ENCODE data around the gene GPRC5D. TPM values are rescaled to one million over a fixed set of nuclear protein-coding genes. Genes with fewer than 3 reads are reported as not detected.

GPRC5D gene
- total RNA-seq, 2 experiments from 2014 or later, result 0.46 TPM; not detected in 1

DNA sequence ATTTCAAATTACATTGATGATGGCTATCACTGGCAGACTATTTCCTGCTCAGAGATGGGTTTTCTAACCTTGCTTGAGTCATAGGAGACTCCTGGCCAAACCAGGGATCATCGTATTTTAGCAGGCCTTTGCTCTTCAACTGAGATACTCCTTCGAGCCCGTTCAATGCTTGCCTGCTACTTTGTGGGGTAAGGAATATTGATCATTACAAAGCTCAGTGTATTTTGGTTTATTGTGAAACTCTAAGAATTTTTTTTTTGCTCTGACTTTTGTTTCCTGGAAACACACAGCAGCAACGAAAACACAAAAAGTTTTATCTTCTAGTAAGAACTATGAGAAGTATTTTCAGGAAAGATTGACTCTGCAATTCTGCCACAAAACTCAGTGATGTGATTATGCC, 4.1 kb downstream of the GPRC5D start:
- intact Hi-C loops (cut with micrococcal nuclease), result no loop called here
- Mint-ChIP-seq H3K36me3 (no peaks in the 10 kb centered on the region), H3K27me3 (no peaks in the 10 kb centered on the region), H3K4me3 (no peak overlapping the region), H3K9me3 (no peaks in the 10 kb centered on the region), H3K4me1 (ENCODE audit: low read depth) (peaks cover 3% of the 10 kb centered on the region), H3K27ac (no peak overlapping the region)
- no peak for DNase-seq
- CTCF ChIA-PET, result interaction anchor here (0.7 to 1.4 kb wide), 2 partner anchors 31 to 38 kb away, joined by 3 to 4 read pairs; no protein-coding TSS in a partner anchor
- POLR2A ChIA-PET, result no interaction called here

DNA sequence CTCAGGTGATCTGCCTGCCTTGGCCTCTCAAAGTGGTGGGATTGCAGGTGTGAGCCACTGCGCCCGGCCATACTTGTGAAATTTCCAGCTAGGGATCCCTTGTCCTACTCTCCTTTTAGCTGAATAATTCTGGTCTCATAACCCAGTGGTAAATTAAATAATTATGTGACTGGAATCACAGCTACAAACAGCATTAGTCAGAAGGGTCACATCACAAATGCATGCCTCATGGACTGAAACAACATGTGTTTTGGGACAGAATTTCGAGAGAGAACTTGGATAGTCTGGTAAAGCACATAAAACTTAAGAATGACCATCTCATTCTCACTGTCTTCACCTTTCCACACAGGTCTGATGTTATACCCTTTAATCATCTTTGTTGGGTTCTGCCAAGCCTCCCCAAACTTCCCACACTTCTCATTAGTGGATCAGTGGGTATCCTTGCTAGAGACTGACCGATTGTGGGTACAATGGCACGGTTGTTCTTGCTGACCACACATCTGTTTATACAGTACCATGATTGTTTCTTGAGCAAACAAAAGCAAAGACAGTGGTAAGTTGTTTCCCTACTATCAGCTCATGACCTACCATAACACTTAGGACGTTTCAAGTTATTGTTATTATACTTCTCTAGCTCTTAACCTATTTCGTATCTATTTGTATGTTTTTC, 5.1 kb downstream of the GPRC5D start:
- ChIA-PET CTCF (interaction anchor here (0.5 to 1.4 kb wide), 3 partner anchors 30 to 331 kb away, joined by 3 to 4 read pairs (median 3); no protein-coding TSS in a partner anchor), POLR2A (no interaction called here)
- H3K4me1 Mint-ChIP-seq (ENCODE audit: low read depth), result peaks cover 3% of the 10 kb centered on the region
- no peaks in the 10 kb centered on the region for H3K9me3 Mint-ChIP-seq
- no peak for DNase-seq
- no peak overlapping the region for H3K4me3 Mint-ChIP-seq
- intact Hi-C loops (cut with micrococcal nuclease), result no loop called here
- H3K27me3 Mint-ChIP-seq, result no peaks in the 10 kb centered on the region
- no peaks in the 10 kb centered on the region for H3K36me3 Mint-ChIP-seq
- no peak overlapping the region for H3K27ac Mint-ChIP-seq

DNA sequence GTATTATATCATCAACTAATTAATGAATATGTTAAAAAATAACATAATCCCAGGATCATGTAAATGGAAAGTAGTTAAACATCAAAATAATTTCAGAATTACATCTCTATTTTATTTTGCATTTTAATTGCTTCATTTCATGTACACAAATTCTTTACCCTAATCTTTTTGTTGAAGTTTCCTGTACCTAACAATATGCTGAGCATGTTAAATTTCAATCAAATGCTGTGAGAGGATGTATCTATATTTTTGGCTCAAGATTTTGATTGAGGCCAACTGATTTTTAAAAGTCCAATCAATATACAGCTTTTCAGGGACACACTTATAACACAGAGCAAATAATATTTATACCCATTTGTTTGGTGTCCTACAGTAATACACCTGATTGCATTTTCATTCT, 6.4 kb downstream of the GPRC5D start:
- Mint-ChIP-seq H3K36me3 (no peaks in the 10 kb centered on the region), H3K27ac (no peak overlapping the region), H3K9me3 (no peaks in the 10 kb centered on the region), H3K27me3 (no peaks in the 10 kb centered on the region), H3K4me1 (ENCODE audit: low read depth) (peaks cover 3% of the 10 kb centered on the region), H3K4me3 (no peak overlapping the region)
- ChIA-PET POLR2A (no interaction called here), CTCF (interaction anchor here (1.0 kb wide), 1 partner anchor 332 kb away, joined by 3 read pairs; no protein-coding TSS in a partner anchor)
- DNase-seq, result no peak
- intact Hi-C loops (cut with micrococcal nuclease), result no loop called here

DNA sequence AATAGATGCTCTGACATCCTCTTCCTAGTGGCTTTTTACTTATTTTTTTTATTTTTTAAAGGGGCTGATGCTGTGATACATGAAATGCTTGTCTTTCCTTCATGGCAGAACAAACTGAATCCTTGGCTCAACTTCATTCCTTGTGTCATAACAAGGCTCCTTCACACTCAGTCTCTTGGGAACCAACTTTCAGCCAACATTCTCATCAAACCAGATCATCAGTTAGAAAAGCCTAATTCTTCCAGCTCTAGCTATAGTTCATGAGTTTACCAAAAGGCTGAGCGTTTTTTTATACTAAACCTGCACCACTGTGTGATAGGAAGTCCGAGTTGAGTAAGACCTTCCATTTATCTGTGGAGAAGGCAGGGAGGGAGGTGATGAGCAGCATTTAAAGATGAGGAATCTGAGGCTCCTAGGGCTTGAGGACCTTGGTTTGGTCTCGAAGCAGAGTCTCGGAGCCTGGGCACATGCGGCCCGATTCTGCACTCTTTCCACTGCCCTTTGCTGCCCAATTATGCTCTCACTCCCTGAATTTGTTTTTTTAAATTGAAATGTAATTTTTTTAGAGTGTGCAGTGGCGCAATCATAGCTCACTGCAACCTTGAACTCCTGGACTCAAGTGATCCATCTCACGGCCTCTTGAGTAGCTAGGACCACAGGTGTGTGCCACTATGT, 8.2 kb downstream of the GPRC5D start:
- H3K4me1 Mint-ChIP-seq (ENCODE audit: low read depth), result peaks cover 3% of the 10 kb centered on the region
- no peak overlapping the region for H3K27ac Mint-ChIP-seq
- no peak overlapping the region for H3K4me3 Mint-ChIP-seq
- H3K9me3 Mint-ChIP-seq, result no peaks in the 10 kb centered on the region
- H3K36me3 Mint-ChIP-seq, result no peaks in the 10 kb centered on the region
- CTCF ChIA-PET, result interaction anchor here (0.5 kb wide), 1 partner anchor 94 kb away, joined by 3 read pairs; no protein-coding TSS in a partner anchor
- no peak for DNase-seq
- no peaks in the 10 kb centered on the region for H3K27me3 Mint-ChIP-seq
- POLR2A ChIA-PET, result no interaction called here
- intact Hi-C loops (cut with micrococcal nuclease), result no loop called here

DNA sequence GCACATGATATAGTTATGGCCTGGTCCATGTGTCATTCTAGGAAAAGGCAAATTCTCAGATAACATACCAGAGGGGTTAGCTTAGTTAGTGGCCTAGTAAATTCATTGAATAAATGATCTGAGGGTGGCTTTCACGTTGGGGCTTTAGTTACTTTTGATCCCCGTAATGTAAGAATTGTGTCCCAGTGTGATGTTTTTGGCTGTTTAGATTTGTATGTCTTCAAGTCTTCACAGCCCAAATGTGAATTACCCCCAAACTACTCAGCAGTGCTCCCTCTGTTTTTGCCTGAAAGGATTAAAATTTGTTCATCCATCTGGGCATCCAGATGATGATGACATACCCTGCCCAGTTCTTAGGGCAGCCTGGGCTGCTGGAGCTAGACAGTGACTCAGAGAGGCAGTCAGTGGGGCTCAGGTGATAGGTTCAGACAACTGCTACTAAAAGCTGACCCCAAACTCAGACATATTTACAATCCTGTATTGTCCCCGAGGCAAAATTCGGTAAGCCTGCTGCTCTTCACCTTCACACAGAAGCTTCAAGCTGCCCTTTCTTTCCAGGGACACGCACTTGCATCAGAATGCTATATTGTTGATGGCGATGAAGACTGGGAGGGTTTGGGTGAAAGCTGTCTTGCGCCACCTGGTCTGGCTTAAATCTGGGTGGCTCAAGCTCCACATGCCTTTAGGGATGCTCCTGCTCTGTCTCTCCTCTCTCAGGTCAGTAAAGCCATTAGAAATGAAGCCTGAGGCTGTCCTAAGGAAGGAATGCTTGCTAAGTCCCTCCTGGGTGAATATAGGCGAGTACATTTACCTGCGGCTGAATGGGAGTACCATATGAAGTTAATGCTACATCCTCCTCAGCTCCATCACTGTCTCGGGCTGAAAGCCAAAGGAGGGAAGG, 10.3 kb downstream of the GPRC5D start:
- Mint-ChIP-seq H3K36me3 (no peaks in the 10 kb centered on the region), H3K27me3 (no peaks in the 10 kb centered on the region), H3K4me3 (no peak overlapping the region), H3K4me1 (ENCODE audit: low read depth) (no peaks in the 10 kb centered on the region), H3K27ac (no peak overlapping the region), H3K9me3 (no peaks in the 10 kb centered on the region)
- intact Hi-C loops (cut with micrococcal nuclease), result no loop called here
- DNase-seq, result no peak
- POLR2A ChIA-PET, result no interaction called here
- CTCF ChIA-PET, result interaction anchor here (1.3 to 1.8 kb wide), 2 partner anchors 25 to 271 kb away, joined by 4 to 5 read pairs; no protein-coding TSS in a partner anchor

DNA sequence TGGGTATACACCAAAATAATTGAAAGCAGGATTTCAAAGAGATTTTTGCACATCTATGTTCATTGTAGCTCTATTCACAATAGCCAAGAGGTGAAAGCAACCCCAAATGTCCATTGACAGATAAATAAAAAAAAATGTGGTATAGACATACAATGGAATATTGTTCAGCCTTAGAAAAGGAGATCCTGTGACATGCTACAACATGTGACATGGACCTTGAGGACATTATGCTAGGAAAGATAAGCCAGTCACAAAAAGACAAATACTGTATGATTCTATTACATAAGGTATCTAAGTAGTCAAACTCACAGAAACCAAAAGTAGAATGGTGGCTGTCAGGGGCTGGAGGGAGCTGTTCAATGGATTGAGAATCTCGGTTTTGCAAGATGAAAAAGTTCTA, 12.1 kb downstream of the GPRC5D start:
- no peak overlapping the region for H3K4me3 Mint-ChIP-seq
- peaks cover 2% of the 10 kb centered on the region for H3K27me3 Mint-ChIP-seq
- POLR2A ChIA-PET, result no interaction called here
- intact Hi-C loops (cut with micrococcal nuclease), result no loop called here
- H3K4me1 Mint-ChIP-seq (ENCODE audit: low read depth), result no peaks in the 10 kb centered on the region
- no peak for DNase-seq
- H3K9me3 Mint-ChIP-seq, result no peaks in the 10 kb centered on the region
- CTCF ChIA-PET, result no interaction called here
- H3K27ac Mint-ChIP-seq, result no peak overlapping the region
- H3K36me3 Mint-ChIP-seq, result no peaks in the 10 kb centered on the region

DNA sequence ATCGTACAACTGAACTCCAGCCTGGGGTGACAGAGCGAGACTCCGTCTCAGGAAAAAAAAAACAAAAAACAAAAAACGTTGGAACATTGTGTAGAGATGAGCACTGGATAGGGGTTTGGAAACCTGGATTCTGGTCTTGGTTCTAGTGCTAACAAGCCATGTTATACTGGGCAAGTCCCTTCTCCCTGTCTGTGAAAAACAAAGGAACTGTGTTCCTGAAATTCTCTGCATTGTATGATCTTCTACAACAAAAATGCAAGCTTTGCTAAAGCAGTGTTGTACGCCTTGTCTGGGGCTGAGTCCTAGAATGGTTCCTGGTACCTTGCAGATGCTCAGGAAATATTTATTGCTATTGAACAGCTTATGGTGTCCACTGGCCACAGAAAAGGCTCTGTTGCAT, 13.4 kb downstream of the GPRC5D start:
- ChIA-PET POLR2A (no interaction called here), CTCF (no interaction called here)
- no peaks in the 10 kb centered on the region for H3K4me1 Mint-ChIP-seq (ENCODE audit: low read depth)
- intact Hi-C loops (cut with micrococcal nuclease), result no loop called here
- no peaks in the 10 kb centered on the region for H3K9me3 Mint-ChIP-seq
- H3K27ac Mint-ChIP-seq, result no peak overlapping the region
- no peak overlapping the region for H3K4me3 Mint-ChIP-seq
- no peak for DNase-seq
- no peaks in the 10 kb centered on the region for H3K36me3 Mint-ChIP-seq
- H3K27me3 Mint-ChIP-seq, result peaks cover 6% of the 10 kb centered on the region

DNA sequence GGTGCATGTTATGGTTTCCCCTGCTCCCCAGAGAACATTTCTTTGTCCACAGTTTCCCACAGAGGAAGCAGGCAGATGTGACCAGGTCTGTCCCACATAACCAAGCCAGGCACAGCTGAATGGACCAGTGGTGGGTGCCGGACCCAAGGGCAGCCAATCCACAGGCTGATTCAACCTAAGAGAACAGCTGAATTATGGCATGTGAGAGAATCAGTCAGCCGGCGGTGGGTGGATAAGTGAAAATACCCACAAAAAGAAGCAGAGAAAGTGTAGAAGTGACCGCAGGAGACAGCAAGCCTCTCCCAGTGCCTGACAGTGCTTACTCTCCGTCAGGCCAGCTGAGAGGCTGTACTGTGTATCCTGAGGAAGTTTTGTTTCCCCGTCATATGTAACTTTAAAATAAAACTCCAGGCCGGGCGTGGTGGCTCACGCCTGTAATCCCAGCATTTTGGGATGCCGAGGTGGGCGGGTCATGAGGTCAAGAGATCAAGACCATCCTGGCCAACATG, 14.9 kb downstream of the GPRC5D start:
- intact Hi-C loops (cut with micrococcal nuclease), result no loop called here
- Mint-ChIP-seq H3K27me3 (peaks cover 6% of the 10 kb centered on the region), H3K27ac (no peak overlapping the region), H3K4me3 (no peak overlapping the region), H3K4me1 (ENCODE audit: low read depth) (no peaks in the 10 kb centered on the region), H3K36me3 (no peaks in the 10 kb centered on the region), H3K9me3 (no peaks in the 10 kb centered on the region)
- ChIA-PET POLR2A (no interaction called here), CTCF (no interaction called here)
- DNase-seq, result no peak

DNA sequence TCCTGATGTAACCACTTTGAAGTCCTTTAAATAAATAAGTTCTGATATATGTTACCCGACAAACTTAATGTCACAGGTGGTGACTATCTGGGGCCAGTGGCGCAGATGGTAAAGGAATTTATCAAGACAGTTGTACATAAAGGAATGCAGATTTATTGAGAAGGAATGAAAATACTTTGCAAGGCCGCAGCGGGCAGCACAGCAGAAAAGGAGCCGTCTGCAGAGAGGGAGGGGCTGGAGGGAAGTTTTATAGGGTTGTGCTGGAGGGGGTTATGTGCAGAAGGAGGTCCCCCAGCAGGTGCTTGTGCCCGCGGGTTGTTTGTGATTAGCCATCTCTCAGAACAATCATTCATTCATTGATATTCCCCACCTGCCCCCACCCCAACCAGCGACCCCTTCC, 17.4 kb downstream of the GPRC5D start:
- H3K27ac Mint-ChIP-seq, result no peak overlapping the region
- H3K36me3 Mint-ChIP-seq, result no peaks in the 10 kb centered on the region
- intact Hi-C loops (cut with micrococcal nuclease), result no loop called here
- no peak overlapping the region for H3K4me3 Mint-ChIP-seq
- ChIA-PET CTCF (interaction anchor here (1.0 to 1.1 kb wide), 3 partner anchors 18 to 344 kb away, joined by 3 read pairs; no protein-coding TSS in a partner anchor), POLR2A (no interaction called here)
- H3K27me3 Mint-ChIP-seq, result peaks cover 6% of the 10 kb centered on the region
- H3K9me3 Mint-ChIP-seq, result no peaks in the 10 kb centered on the region
- no peaks in the 10 kb centered on the region for H3K4me1 Mint-ChIP-seq (ENCODE audit: low read depth)
- DNase-seq, result no peak

DNA sequence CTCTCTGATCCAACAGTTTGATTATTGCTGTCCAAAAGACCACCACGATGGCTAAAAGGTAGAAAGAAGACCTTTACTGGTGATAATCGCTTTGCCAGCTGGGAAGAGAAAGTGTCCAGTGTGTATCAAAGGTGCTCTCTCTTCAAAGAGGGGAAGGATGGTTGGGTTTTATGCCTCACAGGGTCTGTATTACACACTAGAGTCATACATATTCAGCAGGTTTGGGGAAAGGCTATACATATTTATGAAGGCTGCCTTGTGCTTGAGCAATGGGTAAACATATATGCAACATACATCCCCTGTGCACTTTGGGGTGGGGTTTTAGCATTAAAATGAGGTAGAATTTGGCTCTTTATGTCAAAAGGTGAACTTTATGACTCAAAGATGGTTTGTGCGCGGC, 18.2 kb downstream of the GPRC5D start:
- H3K4me1 Mint-ChIP-seq (ENCODE audit: low read depth), result no peaks in the 10 kb centered on the region
- POLR2A ChIA-PET, result no interaction called here
- peaks cover 6% of the 10 kb centered on the region for H3K27me3 Mint-ChIP-seq
- DNase-seq, result no peak
- intact Hi-C loops (cut with micrococcal nuclease), result no loop called here
- CTCF ChIA-PET, result interaction anchor here (1.0 kb wide), 1 partner anchor 17 kb away, joined by 3 read pairs; no protein-coding TSS in a partner anchor
- no peaks in the 10 kb centered on the region for H3K9me3 Mint-ChIP-seq
- H3K4me3 Mint-ChIP-seq, result no peak overlapping the region
- no peak overlapping the region for H3K27ac Mint-ChIP-seq
- no peaks in the 10 kb centered on the region for H3K36me3 Mint-ChIP-seq

DNA sequence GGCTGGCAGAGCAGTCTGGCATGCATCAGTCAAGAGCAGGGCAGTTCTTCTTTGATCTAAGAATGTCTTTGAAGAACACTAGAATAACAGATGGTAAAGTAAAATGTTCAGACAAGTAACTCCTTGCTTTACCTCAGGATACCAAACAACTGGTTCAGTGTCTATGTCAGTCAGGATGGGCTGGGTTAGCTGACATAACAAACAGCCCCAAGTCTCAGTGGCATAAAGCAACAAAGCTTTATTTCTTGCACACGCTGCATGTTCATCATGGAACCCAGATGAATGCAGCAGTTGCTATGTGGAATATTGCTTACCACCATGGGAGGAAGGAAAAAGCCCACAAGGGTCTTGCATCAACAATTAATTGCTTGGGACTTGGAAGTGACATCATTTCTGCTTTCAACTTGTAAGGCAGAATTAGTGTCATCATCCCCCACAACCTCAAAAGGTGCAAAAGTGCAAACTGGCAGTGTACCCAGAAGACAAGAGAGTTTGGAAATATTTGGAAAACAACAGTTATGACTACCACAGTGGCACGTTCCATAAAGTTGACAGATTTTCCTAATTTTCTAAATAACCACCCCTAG, 21.2 kb downstream of the GPRC5D start:
- intact Hi-C loops (cut with micrococcal nuclease), result no loop called here
- no peaks in the 10 kb centered on the region for H3K9me3 Mint-ChIP-seq
- peaks cover 8% of the 10 kb centered on the region for H3K27me3 Mint-ChIP-seq
- POLR2A ChIA-PET, result no interaction called here
- no peaks in the 10 kb centered on the region for H3K36me3 Mint-ChIP-seq
- H3K4me1 Mint-ChIP-seq (ENCODE audit: low read depth), result no peaks in the 10 kb centered on the region
- H3K27ac Mint-ChIP-seq, result no peak overlapping the region
- no peak overlapping the region for H3K4me3 Mint-ChIP-seq
- no peak for DNase-seq
- CTCF ChIA-PET, result no interaction called here

DNA sequence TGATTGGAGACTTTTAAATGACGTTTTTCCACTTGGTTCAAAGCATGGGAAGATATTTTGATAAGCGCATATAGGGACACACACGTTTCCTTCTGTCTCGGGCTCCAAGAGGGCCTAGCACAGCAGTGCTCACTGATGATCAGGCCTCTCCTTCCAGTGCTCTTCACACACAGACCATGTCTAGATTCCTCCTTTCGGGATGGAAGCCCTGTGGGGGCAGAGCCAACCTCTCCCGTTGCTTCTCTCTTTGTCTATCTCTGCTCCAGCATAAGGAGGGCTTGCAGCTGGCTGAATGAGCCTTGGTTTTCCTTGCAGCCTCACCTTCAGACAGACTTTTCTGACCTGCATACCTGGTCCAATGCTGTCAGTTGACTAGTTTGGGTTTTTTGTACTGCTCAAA, 22.3 kb downstream of the GPRC5D start:
- intact Hi-C loops (cut with micrococcal nuclease), result no loop called here
- Mint-ChIP-seq H3K27ac (no peak overlapping the region), H3K9me3 (no peaks in the 10 kb centered on the region), H3K36me3 (no peaks in the 10 kb centered on the region), H3K4me3 (no peak overlapping the region), H3K4me1 (ENCODE audit: low read depth) (no peaks in the 10 kb centered on the region), H3K27me3 (peaks cover 6% of the 10 kb centered on the region)
- ChIA-PET POLR2A (no interaction called here), CTCF (no interaction called here)
- DNase-seq, result no peak

All from activated CD4-positive, alpha-beta memory T cell treated with anti-CD3 and anti-CD28 coated beads for 36 hours (primary cell).